CD4-positive, alpha-beta T cell treated with Interleukin-12 subunit alpha and Interleukin-12 subunit beta, for 1 hour (primary cell): ENCODE measurements around the gene PACS2.
A peak's percentile ranks its signal among the peaks of the same experiment; 100 is the strongest.
"Not testable (repeated sequence)": the region's sequence is repeated elsewhere in the genome, so short reads cannot be mapped to it uniquely, and the experiment has no call there.

Experiments
- DNase-seq: peaks from one replicate; pipeline ENCODE4 v3.0.0-alpha.2; 2020

Gene PACS2

GRCh38 chr14:105351920-105352851 lies 37.6 kb downstream of the PACS2 start:
- peak; percentile 88 for DNase-seq

GRCh38 chr14:105353136-105353535 lies 38.6 kb downstream of the PACS2 start:
- no peak for DNase-seq

- no peak for DNase-seq
Observed at GRCh38 chr14:105354541-105354940, 40.0 kb downstream of the PACS2 start.

- DNase-seq, result no peak
Observed at GRCh38 chr14:105355049-105355575, 40.6 kb downstream of the PACS2 start.

GRCh38 chr14:105355850-105356604 lies 41.5 kb downstream of the PACS2 start:
- DNase-seq, result no peak

GRCh38 chr14:105356927-105357326 lies 42.4 kb downstream of the PACS2 start:
- DNase-seq, result no peak

- no peak for DNase-seq
Observed at GRCh38 chr14:105357626-105358025, 43.1 kb downstream of the PACS2 start.

GRCh38 chr14:105358140-105358846 lies 43.7 kb downstream of the PACS2 start:
- DNase-seq, result no peak

- DNase-seq, result no peak
Observed at GRCh38 chr14:105358943-105359342, 44.4 kb downstream of the PACS2 start.

GRCh38 chr14:105361412-105361811 lies 46.9 kb downstream of the PACS2 start:
- not testable (repeated sequence) for DNase-seq

GRCh38 chr14:105363847-105364708 lies 49.5 kb downstream of the PACS2 start:
- peak; percentile 60 for DNase-seq

GRCh38 chr14:105365101-105365500 lies 50.6 kb downstream of the PACS2 start:
- DNase-seq, result no peak

- no peak for DNase-seq
Observed at GRCh38 chr14:105365681-105366080, 51.1 kb downstream of the PACS2 start.

- no peak for DNase-seq
Observed at GRCh38 chr14:105366386-105367074, 52.0 kb downstream of the PACS2 start.

- no peak for DNase-seq
Observed at GRCh38 chr14:105367116-105368031, 52.8 kb downstream of the PACS2 start.

GRCh38 chr14:105368032-105368417 lies 53.5 kb downstream of the PACS2 start:
- no peak for DNase-seq

GRCh38 chr14:105368426-105368825 lies 53.9 kb downstream of the PACS2 start:
- no peak for DNase-seq

- DNase-seq, result no peak
Observed at GRCh38 chr14:105368910-105369652, 54.5 kb downstream of the PACS2 start.

- no peak for DNase-seq
Observed at GRCh38 chr14:105369653-105370040, 55.1 kb downstream of the PACS2 start.

- DNase-seq, result no peak
Observed at GRCh38 chr14:105374389-105374788, 59.8 kb downstream of the PACS2 start.
